ENCODE results near the gene MTMR2. TPM values are rescaled to one million over a fixed set of nuclear protein-coding genes. Genes with fewer than 3 reads are reported as not detected.

MTMR2 gene
- total and polyA plus RNA-seq, 2 donors (not counting 1 experiment from before 2014, with no cell fraction given): 4.8 to 15.4 TPM

DNA sequence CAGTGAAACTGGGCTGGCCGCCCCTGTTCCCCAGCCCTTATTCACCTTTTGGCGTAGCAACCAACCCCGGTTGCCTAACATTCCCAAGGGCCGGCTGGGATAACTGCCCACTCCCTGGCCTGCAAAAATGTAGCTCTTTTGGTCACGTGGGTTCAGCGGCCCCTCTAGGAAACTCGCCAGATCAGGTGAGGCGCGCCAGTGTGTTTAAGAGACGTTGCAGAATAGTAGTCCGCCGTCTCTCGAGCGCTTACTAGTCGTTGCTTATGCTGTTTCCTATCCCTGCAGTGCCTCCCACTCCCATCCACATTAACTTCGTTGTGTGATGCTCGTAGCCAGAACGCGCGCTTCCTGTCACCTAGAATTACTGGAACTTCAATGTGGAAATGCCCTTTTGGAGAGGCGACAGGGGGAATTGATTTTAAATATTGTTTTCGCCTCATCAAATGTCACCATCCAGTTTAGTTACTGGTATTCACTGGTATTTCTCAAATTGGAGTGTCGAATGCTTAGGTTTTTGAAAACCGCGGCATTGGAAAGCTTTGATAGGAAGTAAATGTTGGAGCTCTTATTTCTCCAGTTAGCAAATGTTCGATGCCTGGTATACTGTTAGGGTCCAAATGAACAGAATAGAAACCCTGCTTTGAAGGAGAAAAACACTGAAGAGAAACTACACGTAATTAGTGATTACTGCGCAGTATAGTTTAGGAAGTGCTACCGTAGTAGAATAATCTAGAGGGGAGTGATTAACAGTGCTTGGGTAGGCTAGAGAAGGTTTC is 132.8 kb downstream of the MTMR2 start:
- 7% methylated on average over 22 of the region's 29 CpGs for WGBS (ENCODE audit: insufficient coverage)
- ATAC-seq (ENCODE audit: low read depth): no peak
- H3K4me1 Mint-ChIP-seq: peaks cover 48% of the 10 kb centered on the region

More for the DNA sequence above, 132.8 kb downstream of the MTMR2 start:
- H3K79me2 ChIP-seq (ENCODE audit: control insufficient read depth, insufficient read depth, low read length): peaks cover 80% of the 10 kb centered on the region
- peaks cover 20% of the 10 kb centered on the region in 2 donors for H3K4me1 ChIP-seq (ENCODE audit: control insufficient read depth in 2 of 2, insufficient read depth in 2 of 2, low read length in 2 of 2)
- peak overlapping the region; percentile 73 to 99 (median 96) for H3K4me3 ChIP-seq (ENCODE audit: control extremely low read depth in 1 of 5, extremely low read depth in 1 of 5, insufficient read depth in 1 of 5, low read depth in 2 of 5, low read length in 4 of 5)
- H4K20me1 ChIP-seq (ENCODE audit: control insufficient read depth, insufficient read depth, low read length, poor library complexity, severe bottlenecking): peaks cover 4% of the 10 kb centered on the region
- H2AFZ ChIP-seq (ENCODE audit: insufficient read depth, low read depth, low read length, poor library complexity, severe bottlenecking): peak overlapping the region; percentile 96
- peak overlapping the region; percentile 97 for H3K4me3 Mint-ChIP-seq
- peak overlapping the region; percentile 99 for H3K27ac Mint-ChIP-seq
- no peak for DNase-seq
- TF ChIP-seq, protein P1, sequence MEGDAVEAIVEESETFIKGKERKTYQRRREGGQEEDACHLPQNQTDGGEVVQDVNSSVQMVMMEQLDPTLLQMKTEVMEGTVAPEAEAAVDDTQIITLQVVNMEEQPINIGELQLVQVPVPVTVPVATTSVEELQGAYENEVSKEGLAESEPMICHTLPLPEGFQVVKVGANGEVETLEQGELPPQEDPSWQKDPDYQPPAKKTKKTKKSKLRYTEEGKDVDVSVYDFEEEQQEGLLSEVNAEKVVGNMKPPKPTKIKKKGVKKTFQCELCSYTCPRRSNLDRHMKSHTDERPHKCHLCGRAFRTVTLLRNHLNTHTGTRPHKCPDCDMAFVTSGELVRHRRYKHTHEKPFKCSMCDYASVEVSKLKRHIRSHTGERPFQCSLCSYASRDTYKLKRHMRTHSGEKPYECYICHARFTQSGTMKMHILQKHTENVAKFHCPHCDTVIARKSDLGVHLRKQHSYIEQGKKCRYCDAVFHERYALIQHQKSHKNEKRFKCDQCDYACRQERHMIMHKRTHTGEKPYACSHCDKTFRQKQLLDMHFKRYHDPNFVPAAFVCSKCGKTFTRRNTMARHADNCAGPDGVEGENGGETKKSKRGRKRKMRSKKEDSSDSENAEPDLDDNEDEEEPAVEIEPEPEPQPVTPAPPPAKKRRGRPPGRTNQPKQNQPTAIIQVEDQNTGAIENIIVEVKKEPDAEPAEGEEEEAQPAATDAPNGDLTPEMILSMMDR (IDR thresholded peaks at IDR 0.05): no peak
- no peak for TF ChIP-seq EZH2 (IDR thresholded peaks at IDR 0.05; ENCODE audit: borderline replicate concordance, insufficient read depth, low read depth, low read length, poor library complexity, severe bottlenecking)
- H3K4me2 ChIP-seq (replicated peaks; ENCODE audit: low read depth, low read length, poor library complexity, severe bottlenecking): peak overlapping the region; percentile 92
- H3K9ac ChIP-seq (ENCODE audit: low read length): peak overlapping the region; percentile 99
- no peaks in the 10 kb centered on the region for H3K9me3 ChIP-seq (ENCODE audit: control extremely low read depth in 1 of 3, control insufficient read depth in 2 of 3, insufficient read depth in 1 of 3, low read length in 2 of 3)
- no peaks in the 10 kb centered on the region for H3K27me3 ChIP-seq (replicated peaks in 1 of 4; ENCODE audit: control extremely low read depth in 1 of 4, control insufficient read depth in 3 of 4, insufficient read depth in 4 of 4, low read length in 3 of 4)
- H3K27ac ChIP-seq (ENCODE audit: low read length in 2 of 2): peak overlapping the region; percentile 98 to 100
- no peaks in the 10 kb centered on the region for H3K9me3 Mint-ChIP-seq (ENCODE audit: insufficient read depth)
- ChIA-PET CTCF (interaction anchor here (0.8 to 1.4 kb wide), 7 partner anchors 45 to 724 kb away, joined by 3 to 6 read pairs (median 4); partner anchors contain the start of genes MAML2 and SRSF8), POLR2A (interaction anchor here (1.2 to 3.2 kb wide), 5 partner anchors 10 to 723 kb away, joined by 3 to 21 read pairs (median 6); partner anchors contain the start of genes ENDOD1 and SRSF8)
- intact Hi-C loops (cut with micrococcal nuclease): loop anchor here (1.0 to 5.0 kb wide), 4 partner anchors 11 to 723 kb away; partner anchors contain the start of genes CCDC82 and MAML2
- no peaks in the 10 kb centered on the region for H3K27me3 Mint-ChIP-seq
- peaks cover 2 to 3% of the 10 kb centered on the region in 2 experiments for H3K36me3 ChIP-seq (replicated peaks in 1 of 2; ENCODE audit: control extremely low read depth in 1 of 2, control insufficient read depth in 1 of 2, extremely low read depth in 1 of 2, insufficient read depth in 2 of 2, low read length in 1 of 2)

All from B cell (primary cell).